ENCODE measurements around the gene EPB41. TPM values are rescaled to one million over a fixed set of nuclear protein-coding genes. Genes with fewer than 3 reads are reported as not detected.

EPB41 gene
- total and polyA plus RNA-seq, 4 donors = 10.7 to 189 (median 38.1) TPM

GRCh38 chr1:29094954-29095353, 180.6 kb downstream of the EPB41 start:
- H3K4me3 ChIP-seq (ENCODE audit: low read depth in 1 of 3, low read length in 3 of 3) = no peak overlapping the region
- 95% methylated on average over 1 of the region's 1 CpG for WGBS

GRCh38 chr1:29096231-29096886, 182.0 kb downstream of the EPB41 start:
- Histone ChIP-seq H3K27ac (ENCODE audit: low read depth in 1 of 2, low read length in 2 of 2) (no peak overlapping the region), H3K36me3 (ENCODE audit: control insufficient read depth in 4 of 4, insufficient read depth in 3 of 4, low read depth in 1 of 4, low read length in 3 of 4) (peaks cover 1 to 9% (median 7%) of the 10 kb centered on the region in 4 donors), H3K4me3 (ENCODE audit: low read depth in 1 of 3, low read length in 3 of 3) (no peak overlapping the region), H3K9me3 (ENCODE audit: control insufficient read depth in 4 of 4, low read length in 3 of 4) (no peaks in the 10 kb centered on the region), H3K9ac (ENCODE audit: low read depth in 1 of 2, low read length in 2 of 2) (no peak overlapping the region), H3K27me3 (ENCODE audit: control insufficient read depth in 4 of 4, insufficient read depth in 4 of 4, low read length in 3 of 4) (no peaks in the 10 kb centered on the region), H3K4me1 (ENCODE audit: control insufficient read depth in 4 of 4, insufficient read depth in 4 of 4, low read length in 3 of 4) (no peaks in the 10 kb centered on the region)
- 83% methylated on average over 4 of the region's 4 CpGs for WGBS
- no peak for DNase-seq (ENCODE audit: low spot score)
- no peak for TF ChIP-seq HNF4G (IDR thresholded peaks at IDR 0.05)
- TF ChIP-seq NR2F2 (IDR thresholded peaks at IDR 0.05) = no peak
- TF ChIP-seq RXRA (IDR thresholded peaks at IDR 0.05) = no peak

More at GRCh38 chr1:29094954-29095353, 180.6 kb downstream of the EPB41 start:
- Histone ChIP-seq H3K9me3 (ENCODE audit: control insufficient read depth in 4 of 4, low read length in 3 of 4) (no peaks in the 10 kb centered on the region), H3K27ac (ENCODE audit: low read depth in 1 of 2, low read length in 2 of 2) (no peak overlapping the region), H3K27me3 (ENCODE audit: control insufficient read depth in 4 of 4, insufficient read depth in 4 of 4, low read length in 3 of 4) (no peaks in the 10 kb centered on the region), H3K4me1 (ENCODE audit: control insufficient read depth in 4 of 4, insufficient read depth in 4 of 4, low read length in 3 of 4) (peaks cover 0 to 2% (median 0%) of the 10 kb centered on the region in 4 donors), H3K36me3 (ENCODE audit: control insufficient read depth in 4 of 4, insufficient read depth in 3 of 4, low read depth in 1 of 4, low read length in 3 of 4) (peaks cover 1 to 9% (median 6%) of the 10 kb centered on the region in 4 donors), H3K9ac (ENCODE audit: low read depth in 1 of 2, low read length in 2 of 2) (no peak overlapping the region)
- no peak for DNase-seq (ENCODE audit: low spot score)
- TF ChIP-seq FOXA1 (IDR thresholded peaks at IDR 0.05) = no peak
- TF ChIP-seq ATF3 (IDR thresholded peaks at IDR 0.05) = no peak
- no peak for TF ChIP-seq NR2F2 (IDR thresholded peaks at IDR 0.05)
- no peak for TF ChIP-seq SP1 (IDR thresholded peaks at IDR 0.05)

- Histone ChIP-seq H3K36me3 (ENCODE audit: control insufficient read depth in 4 of 4, insufficient read depth in 3 of 4, low read depth in 1 of 4, low read length in 3 of 4) (peaks cover 1 to 11% (median 3%) of the 10 kb centered on the region in 4 donors), H3K9ac (ENCODE audit: low read depth in 1 of 2, low read length in 2 of 2) (no peak overlapping the region), H3K4me1 (ENCODE audit: control insufficient read depth in 4 of 4, insufficient read depth in 4 of 4, low read length in 3 of 4) (no peaks in the 10 kb centered on the region), H3K27ac (ENCODE audit: low read depth in 1 of 2, low read length in 2 of 2) (no peak overlapping the region), H3K9me3 (ENCODE audit: control insufficient read depth in 4 of 4, low read length in 3 of 4) (no peaks in the 10 kb centered on the region), H3K4me3 (ENCODE audit: low read depth in 1 of 3, low read length in 3 of 3) (no peak overlapping the region), H3K27me3 (ENCODE audit: control insufficient read depth in 4 of 4, insufficient read depth in 4 of 4, low read length in 3 of 4) (no peaks in the 10 kb centered on the region)
- TF ChIP-seq EGR1 (IDR thresholded peaks at IDR 0.05; ENCODE audit: low read depth in 2 of 2) = no peak
- no peak for TF ChIP-seq FOXA2 (IDR thresholded peaks at IDR 0.05)
- TF ChIP-seq HNF4A (conservative IDR thresholded peaks at IDR 0.05) = no peak
- no peak for TF ChIP-seq TAF1 (conservative IDR thresholded peaks at IDR 0.05)
- no peak for TF ChIP-seq SP1 (IDR thresholded peaks at IDR 0.05)
- no peak for TF ChIP-seq MAX (IDR thresholded peaks at IDR 0.05)
- no peak for TF ChIP-seq ATF3 (IDR thresholded peaks at IDR 0.05)
- no peak for DNase-seq (ENCODE audit: low spot score)
- 84% methylated on average over 4 of the region's 4 CpGs for WGBS
Observed at GRCh38 chr1:29099286-29099685, 184.9 kb downstream of the EPB41 start.

- no peaks in the 10 kb centered on the region for H3K9me3 ChIP-seq (ENCODE audit: control insufficient read depth in 4 of 4, low read length in 3 of 4)
- no peak overlapping the region for H3K4me3 ChIP-seq (ENCODE audit: low read depth in 1 of 3, low read length in 3 of 3)
- 98% methylated on average over 1 of the region's 1 CpG for WGBS
- no peak for DNase-seq (ENCODE audit: low spot score)
- peaks cover 1 to 11% (median 3%) of the 10 kb centered on the region in 4 donors for H3K36me3 ChIP-seq (ENCODE audit: control insufficient read depth in 4 of 4, insufficient read depth in 3 of 4, low read depth in 1 of 4, low read length in 3 of 4)
- no peak for TF ChIP-seq MAX (IDR thresholded peaks at IDR 0.05)
- TF ChIP-seq SP1 (IDR thresholded peaks at IDR 0.05) = no peak
- no peak for TF ChIP-seq ATF3 (IDR thresholded peaks at IDR 0.05)
- no peak for TF ChIP-seq ZBTB33 (IDR thresholded peaks at IDR 0.05)
- no peak for TF ChIP-seq JUND (IDR thresholded peaks at IDR 0.05)
- no peak for TF ChIP-seq YY1 (IDR thresholded peaks at IDR 0.05)
- TF ChIP-seq RAD21 (IDR thresholded peaks at IDR 0.05) = no peak
- TF ChIP-seq TAF1 (conservative IDR thresholded peaks at IDR 0.05) = no peak
- no peak for TF ChIP-seq FOXA2 (IDR thresholded peaks at IDR 0.05)
- no peak for TF ChIP-seq NR2F2 (IDR thresholded peaks at IDR 0.05)
- TF ChIP-seq REST (IDR thresholded peaks at IDR 0.05) = no peak
- no peaks in the 10 kb centered on the region for H3K4me1 ChIP-seq (ENCODE audit: control insufficient read depth in 4 of 4, insufficient read depth in 4 of 4, low read length in 3 of 4)
- H3K27me3 ChIP-seq (ENCODE audit: control insufficient read depth in 4 of 4, insufficient read depth in 4 of 4, low read length in 3 of 4) = no peaks in the 10 kb centered on the region
- no peak overlapping the region for H3K27ac ChIP-seq (ENCODE audit: low read depth in 1 of 2, low read length in 2 of 2)
- H3K9ac ChIP-seq (ENCODE audit: low read depth in 1 of 2, low read length in 2 of 2) = no peak overlapping the region
Observed at GRCh38 chr1:29100487-29100886, 186.1 kb downstream of the EPB41 start.

All from liver (tissue), 9 donors.